Lower lobe of right lung (tissue), 2 donors: ENCODE results near the gene UQCRHL. TPM values are rescaled to one million over a fixed set of nuclear protein-coding genes. Genes with fewer than 3 reads are reported as not detected.

ENCODE experiments used
- ATAC-seq, 2 donors: fragments of 200-7000 bp; cut with Tn5 transposase; one replicate each; pipeline ENCODE4 v1.9.1; 2020 to 2022; ENCODE audit warnings: mild to moderate bottlenecking in 2 of 2, moderate library complexity in 2 of 2
- DNase-seq: peaks from one replicate; pipeline ENCODE4 v3.0.0-alpha.2; 2020
- H3K27ac ChIP-seq: fragments of 200-600 bp; one replicate; pipeline ENCODE4 v1.8.0; 2022
- H3K27me3 ChIP-seq: fragments of 200-600 bp; one replicate; pipeline ENCODE4 v1.8.0; 2022; ENCODE audit warnings: low read depth
- H3K36me3 ChIP-seq: fragments of 200-600 bp; one replicate; pipeline ENCODE4 v1.8.0; 2022; ENCODE audit warnings: mild to moderate bottlenecking
- H3K4me1 ChIP-seq: fragments of 200-600 bp; one replicate; pipeline ENCODE4 v1.8.0; 2022
- H3K4me3 ChIP-seq: fragments of 200-600 bp; one replicate; pipeline ENCODE4 v1.8.0; 2022; ENCODE audit warnings: mild to moderate bottlenecking
- H3K9me3 ChIP-seq: fragments of 200-600 bp; one replicate; pipeline ENCODE4 v1.8.0; 2022
- intact Hi-C: fragments of 100-400 bp; cut with DNase I; formaldehyde crosslinking; loops from one replicate; pipeline ENCODE4 v1.11.0; 2022
- total RNA-seq: library from RNA; stranded (reverse); fragmentation: NEBNext Ultra II Directional; extraction: Animal tissue kit (Norgen Biotek cat#: 25700); gene quantifications from one replicate; pipeline ENCODE4 v1.2.1, GENCODE V29; 2021
- TF ChIP-seq, protein P1 (sequence below): fragments of 200-600 bp; IDR thresholded peaks from one replicate; pipeline ENCODE4 v1.8.0; 2022; ENCODE audit warnings: antibody characterized with exemption, mild to moderate bottlenecking
- donor health status: DM: no; HTN: yes; CAD: no; lungs with severe emphysema.

Gene UQCRHL
- total RNA-seq, 1 donor from 2014 or later, result 1.1 TPM

DNA sequence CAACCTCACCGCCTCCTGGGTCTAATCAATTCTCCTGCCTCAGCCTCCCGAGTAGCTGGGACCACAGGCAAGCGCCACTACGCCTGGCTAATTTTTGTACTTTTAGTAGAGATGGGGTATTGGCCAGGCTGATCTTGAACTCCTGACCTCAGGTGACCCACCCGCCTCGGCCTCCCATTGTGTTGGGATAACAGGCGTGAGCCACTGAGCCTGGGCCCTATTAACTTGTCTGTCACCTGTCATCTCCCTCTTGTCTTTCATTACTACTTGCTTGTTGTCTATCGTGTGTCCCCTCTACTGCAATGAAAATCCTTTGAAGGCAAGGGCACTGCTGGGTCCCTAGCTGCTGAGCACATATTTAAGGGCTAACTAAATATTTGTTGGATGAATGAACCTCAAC, 3.4 kb downstream of the UQCRHL start:
- TF ChIP-seq, protein P1, sequence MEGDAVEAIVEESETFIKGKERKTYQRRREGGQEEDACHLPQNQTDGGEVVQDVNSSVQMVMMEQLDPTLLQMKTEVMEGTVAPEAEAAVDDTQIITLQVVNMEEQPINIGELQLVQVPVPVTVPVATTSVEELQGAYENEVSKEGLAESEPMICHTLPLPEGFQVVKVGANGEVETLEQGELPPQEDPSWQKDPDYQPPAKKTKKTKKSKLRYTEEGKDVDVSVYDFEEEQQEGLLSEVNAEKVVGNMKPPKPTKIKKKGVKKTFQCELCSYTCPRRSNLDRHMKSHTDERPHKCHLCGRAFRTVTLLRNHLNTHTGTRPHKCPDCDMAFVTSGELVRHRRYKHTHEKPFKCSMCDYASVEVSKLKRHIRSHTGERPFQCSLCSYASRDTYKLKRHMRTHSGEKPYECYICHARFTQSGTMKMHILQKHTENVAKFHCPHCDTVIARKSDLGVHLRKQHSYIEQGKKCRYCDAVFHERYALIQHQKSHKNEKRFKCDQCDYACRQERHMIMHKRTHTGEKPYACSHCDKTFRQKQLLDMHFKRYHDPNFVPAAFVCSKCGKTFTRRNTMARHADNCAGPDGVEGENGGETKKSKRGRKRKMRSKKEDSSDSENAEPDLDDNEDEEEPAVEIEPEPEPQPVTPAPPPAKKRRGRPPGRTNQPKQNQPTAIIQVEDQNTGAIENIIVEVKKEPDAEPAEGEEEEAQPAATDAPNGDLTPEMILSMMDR, result no peak
- ATAC-seq, result no peak
- H3K4me1 ChIP-seq, result peaks cover 23% of the 10 kb centered on the region
- no peaks in the 10 kb centered on the region for H3K27me3 ChIP-seq
- no peak for DNase-seq
- H3K36me3 ChIP-seq, result no peaks in the 10 kb centered on the region
- no peak overlapping the region for H3K27ac ChIP-seq
- no peak overlapping the region for H3K4me3 ChIP-seq
- no peaks in the 10 kb centered on the region for H3K9me3 ChIP-seq
- intact Hi-C loops, result no loop called here

DNA sequence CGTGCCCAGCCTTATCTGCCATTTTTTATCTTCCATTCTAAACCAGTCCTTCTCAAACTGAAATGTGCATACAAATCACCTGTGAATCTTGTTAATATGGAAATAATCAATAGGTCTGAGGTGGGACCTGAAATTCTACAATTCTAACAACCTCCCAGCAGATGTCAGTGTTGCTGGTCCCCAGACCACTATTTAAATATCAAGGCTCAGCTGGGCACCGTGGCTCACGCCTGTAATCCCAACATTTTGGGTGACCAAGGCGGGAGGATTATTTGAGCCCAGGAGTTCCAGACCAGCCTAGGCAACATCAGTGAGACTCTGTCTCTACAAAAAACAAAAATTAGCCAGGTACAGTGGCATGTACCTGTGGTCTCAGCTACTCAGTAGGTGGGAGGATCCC, 4.1 kb downstream of the UQCRHL start:
- no peaks in the 10 kb centered on the region for H3K36me3 ChIP-seq
- TF ChIP-seq, protein P1, result peak; percentile 30
- H3K27ac ChIP-seq, result no peak overlapping the region
- no peaks in the 10 kb centered on the region for H3K9me3 ChIP-seq
- no peak for DNase-seq
- no peak overlapping the region for H3K4me3 ChIP-seq
- no peaks in the 10 kb centered on the region for H3K27me3 ChIP-seq
- intact Hi-C loops, result no loop called here
- peaks cover 30% of the 10 kb centered on the region for H3K4me1 ChIP-seq
- ATAC-seq, result no peak

GRCh38 chr1:15802234-15802965, 5.0 kb downstream of the UQCRHL start:
- no peak overlapping the region for H3K27ac ChIP-seq

DNA sequence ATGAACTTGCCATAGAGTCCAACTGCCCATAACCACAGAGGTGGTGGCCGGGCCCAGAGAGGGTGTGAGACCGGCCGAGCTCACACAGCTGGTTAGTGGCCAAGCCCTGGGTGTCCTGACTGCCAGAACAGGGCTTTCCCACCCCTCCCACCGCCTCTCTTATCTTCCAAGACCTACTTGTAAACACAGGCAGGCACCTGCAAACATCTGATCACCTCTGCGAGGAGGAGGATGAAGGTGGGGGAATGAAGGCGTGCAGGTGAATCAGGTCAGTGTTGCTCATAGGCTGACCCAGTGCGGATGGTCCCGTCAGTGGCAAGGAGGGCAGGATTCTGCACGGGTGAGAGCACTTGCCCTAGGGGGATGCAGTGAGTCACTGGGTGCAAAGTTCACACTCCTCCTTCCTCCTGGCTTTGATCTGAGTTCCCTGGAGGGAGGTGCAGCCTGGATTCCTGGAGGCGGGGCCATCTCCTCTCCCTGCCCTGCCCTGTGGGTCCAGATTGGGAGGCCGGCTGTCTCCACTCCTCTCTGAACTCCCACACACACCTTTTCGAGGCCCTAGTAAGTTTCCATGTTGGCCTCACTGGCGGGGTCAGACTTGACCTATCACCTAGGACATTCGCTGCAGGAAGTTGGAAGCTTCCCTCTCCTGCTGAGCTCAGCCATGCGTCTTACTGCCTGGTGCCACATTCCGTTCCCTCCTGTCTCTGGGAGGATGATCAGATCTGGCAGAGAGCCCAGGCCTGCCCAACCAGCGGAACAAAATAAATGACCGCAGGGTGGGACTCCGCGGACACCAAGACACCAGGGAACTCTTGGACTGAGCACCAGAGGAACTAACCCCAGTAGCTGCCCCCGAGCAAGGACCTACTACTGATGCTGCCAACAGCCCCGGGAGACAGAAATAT, 7.3 kb downstream of the UQCRHL start:
- intact Hi-C loops, result no loop called here
- H3K4me1 ChIP-seq, result peaks cover 30% of the 10 kb centered on the region

More at GRCh38 chr1:15802234-15802965, 5.0 kb downstream of the UQCRHL start:
- ATAC-seq (no peak), DNase-seq (no peak)
- H3K36me3 ChIP-seq, result no peaks in the 10 kb centered on the region
- H3K4me3 ChIP-seq, result no peak overlapping the region
- intact Hi-C loops, result no loop called here
- no peaks in the 10 kb centered on the region for H3K27me3 ChIP-seq
- peaks cover 30% of the 10 kb centered on the region for H3K4me1 ChIP-seq
- TF ChIP-seq, protein P1, result no peak
- no peaks in the 10 kb centered on the region for H3K9me3 ChIP-seq

More for the DNA sequence above, 7.3 kb downstream of the UQCRHL start:
- H3K27me3 ChIP-seq, result no peaks in the 10 kb centered on the region
- H3K36me3 ChIP-seq, result no peaks in the 10 kb centered on the region
- DNase-seq (peak; percentile 69), ATAC-seq (peak; percentile 74 to 75)
- TF ChIP-seq, protein P1, result no peak
- H3K4me3 ChIP-seq, result no peak overlapping the region
- H3K9me3 ChIP-seq, result no peaks in the 10 kb centered on the region
- peak overlapping the region; percentile 61 for H3K27ac ChIP-seq
